Testis (tissue), 5 donors: Measurements from ENCODE around the gene NRSN1. TPM values are rescaled to one million over a fixed set of nuclear protein-coding genes. Genes with fewer than 3 reads are reported as not detected.

Source experiments
- DNase-seq: peaks from one replicate; pipeline ENCODE4 v3.0.0-alpha.2; 2019
- H3K27ac ChIP-seq, 2 donors: fragments of 200-600 bp; sonication (generic); one replicate each; pipeline ENCODE4 v1.5.1; 2019
- H3K27me3 ChIP-seq: fragments of 200-600 bp; sonication (generic); one replicate; pipeline ENCODE4 v1.5.1; 2019
- H3K36me3 ChIP-seq: fragments of 200-600 bp; sonication (generic); one replicate; pipeline ENCODE4 v1.5.1; 2017; ENCODE audit warnings: low read depth; ENCODE audit errors: missing control alignments
- H3K4me1 ChIP-seq: fragments of 200-600 bp; sonication (generic); one replicate; pipeline ENCODE4 v1.5.1; 2019
- H3K4me3 ChIP-seq, 2 donors: fragments of 200-600 bp; sonication (generic); one replicate each; pipeline ENCODE4 v1.5.1; 2017 to 2019
- H3K9me3 ChIP-seq: fragments of 200-600 bp; sonication (generic); one replicate; pipeline ENCODE4 v1.5.1; 2017
- CTCF ChIP-seq, 3 experiments: fragments of 450-650 bp in 2 of 3; fragments of 200-600 bp in 1 of 3; sonication (generic) in 1 of 3; IDR thresholded peaks; one replicate each; pipeline ENCODE4 v1.5.1; 2016 to 2019; ENCODE audit warnings: antibody characterized with exemption in 3 of 3, mild to moderate bottlenecking in 2 of 3, moderate library complexity in 1 of 3
- POLR2A ChIP-seq: fragments of 450-650 bp; IDR thresholded peaks from one replicate; pipeline ENCODE4 v1.6.1; 2017; ENCODE audit warnings: antibody characterized with exemption, mild to moderate bottlenecking, moderate library complexity
- WGBS, 2 donors: methylation state at CpG; one replicate each; pipeline ENCODE4 v1.1.5; 2018; 5-methylcytosine and 5-hydroxymethylcytosine counted together
- intact Hi-C: fragments of 100-400 bp; cut with DNase I; formaldehyde crosslinking; loops from one replicate; pipeline ENCODE4 v1.15.1; 2023; ENCODE audit warnings: low total_unique reads
- long read RNA-seq, 2 donors: transcript quantifications; one replicate each; lab custom pipeline, GENCODE V29; 2026
- polyA plus RNA-seq: library from polyadenylated mRNA; stranded (reverse); fragments of 350-450 nt; fragmentation: Illumina TruSeq; extraction: RNeasy Lipid Tissue Mini Kit (QIAGEN cat#74804); gene quantifications from one replicate; pipeline ENCODE4 v1.2.3, GENCODE V29; 2014; ENCODE audit warnings: low read depth, low replicate concordance; ENCODE audit not compliant: insufficient read depth
- total RNA-seq, 2 donors: library from RNA; depleted of rRNA; stranded (reverse); fragments of >200 nt; gene quantifications; one replicate each; pipeline ENCODE4 v1.2.3, GENCODE V29; 2016

Gene NRSN1
- total RNA-seq (under 1 TPM in 1 of 2 donors, not detected in 1; 0.37 TPM), polyA plus RNA-seq (0.42 TPM)
- long read RNA-seq, donor 1: 0 reads
- long read RNA-seq, donor 2: 0 reads

- no peak within 1 kb of the TSS for H3K27ac ChIP-seq
- H3K4me3 ChIP-seq: no peak within 1 kb of the TSS
- no peak for TF ChIP-seq CTCF (IDR thresholded peaks at IDR 0.05)
- TF ChIP-seq POLR2A: no peak
- H3K4me1 ChIP-seq: no peaks in the 10 kb centered on the region
- H3K27me3 ChIP-seq: no peaks in the 10 kb centered on the region
- H3K9me3 ChIP-seq: no peaks in the 10 kb centered on the region
- intact Hi-C loops: no loop called here
- H3K36me3 ChIP-seq: no peaks in the 10 kb centered on the region
- 2% methylated on average over 6 to 37 of the region's 37 CpGs for WGBS, 2 donors
- peak; percentile 32 for DNase-seq
These were observed at the start of gene NRSN1 for GRCh38 chr6:24125980-24126379. NRSN1 (plus strand) TSS chr6:24126215; CDS start chr6:24134328, 8,113 bp downstream.

GRCh38 chr6:24078200-24078599 lies 47.8 kb upstream of the NRSN1 start:
- Histone ChIP-seq H3K4me1 (no peaks in the 10 kb centered on the region), H3K9me3 (no peaks in the 10 kb centered on the region), H3K27ac (no peak overlapping the region), H3K4me3 (no peak overlapping the region), H3K36me3 (no peaks in the 10 kb centered on the region), H3K27me3 (no peaks in the 10 kb centered on the region)
- no peak for DNase-seq
- intact Hi-C loops: no loop called here
- WGBS, 2 donors: 59 to 86% methylated on average over 3 of the region's 3 CpGs
- TF ChIP-seq POLR2A (no peak), CTCF (IDR thresholded peaks at IDR 0.05) (no peak)

GRCh38 chr6:24079076-24079475 lies 46.9 kb upstream of the NRSN1 start:
- H3K27me3 ChIP-seq: no peaks in the 10 kb centered on the region
- no peaks in the 10 kb centered on the region for H3K36me3 ChIP-seq
- H3K27ac ChIP-seq: no peak overlapping the region
- intact Hi-C loops: no loop called here
- H3K9me3 ChIP-seq: no peaks in the 10 kb centered on the region
- no peaks in the 10 kb centered on the region for H3K4me1 ChIP-seq
- TF ChIP-seq CTCF (IDR thresholded peaks at IDR 0.05) (no peak), POLR2A (no peak)
- H3K4me3 ChIP-seq: no peak overlapping the region
- DNase-seq: no peak
- WGBS, 2 donors: 72 to 82% methylated on average over 2 of the region's 2 CpGs

GRCh38 chr6:24080711-24081110 lies 45.3 kb upstream of the NRSN1 start:
- Histone ChIP-seq H3K4me1 (no peaks in the 10 kb centered on the region), H3K9me3 (no peaks in the 10 kb centered on the region), H3K27me3 (no peaks in the 10 kb centered on the region), H3K36me3 (no peaks in the 10 kb centered on the region), H3K27ac (no peak overlapping the region), H3K4me3 (no peak overlapping the region)
- WGBS, 2 donors: 45 to 56% methylated on average over 1 of the region's 1 CpG
- no peak for TF ChIP-seq CTCF (IDR thresholded peaks at IDR 0.05)
- no peak for TF ChIP-seq POLR2A
- intact Hi-C loops: no loop called here
- no peak for DNase-seq

GRCh38 chr6:24089736-24090135 lies 36.3 kb upstream of the NRSN1 start:
- H3K9me3 ChIP-seq: no peaks in the 10 kb centered on the region
- 64 to 73% methylated on average over 2 of the region's 2 CpGs for WGBS, 2 donors
- no peaks in the 10 kb centered on the region for H3K36me3 ChIP-seq
- H3K4me3 ChIP-seq: no peak overlapping the region
- no peaks in the 10 kb centered on the region for H3K27me3 ChIP-seq
- no peak overlapping the region for H3K27ac ChIP-seq
- intact Hi-C loops: no loop called here
- TF ChIP-seq CTCF (IDR thresholded peaks at IDR 0.05) (no peak), POLR2A (no peak)
- no peaks in the 10 kb centered on the region for H3K4me1 ChIP-seq
- no peak for DNase-seq
